ENCODE results near the gene LIN7C.
"Not testable (repeated sequence)": the region's sequence is repeated elsewhere in the genome, so short reads cannot be mapped to it uniquely, and the experiment has no call there.

LIN7C gene

GRCh38 chr11:27456140-27456794 is 50.3 kb downstream of the LIN7C start:
- TF ChIP-seq ZNF274 (IDR thresholded peaks at IDR 0.05; ENCODE audit: low read depth, low read length) = no peak
- H3K4me3 ChIP-seq (ENCODE audit: low read length) = no peak overlapping the region

- no peak for TF ChIP-seq ZNF274 (IDR thresholded peaks at IDR 0.05; ENCODE audit: low read depth, low read length)
- no peak overlapping the region for H3K4me3 ChIP-seq (ENCODE audit: low read length)
Observed at GRCh38 chr11:27455667-27456066, 50.9 kb downstream of the LIN7C start.

DNA sequence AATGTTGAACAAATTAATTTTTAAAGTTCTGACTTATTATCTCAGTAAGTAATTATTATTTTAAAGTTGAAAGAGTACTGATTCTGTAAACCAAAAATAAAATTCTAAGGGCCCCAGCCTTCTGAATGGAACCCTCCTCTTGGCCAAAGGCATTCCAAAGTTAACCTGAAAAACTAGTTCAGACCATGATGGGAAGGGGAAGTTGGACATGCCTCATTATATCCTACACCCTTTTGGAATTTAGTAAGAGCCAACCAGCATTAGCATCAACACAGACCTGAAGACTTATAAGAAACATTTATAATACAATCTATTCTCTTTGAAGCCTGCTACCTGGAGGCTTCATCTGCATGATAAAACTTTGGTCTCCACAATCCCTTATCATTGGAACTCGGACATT is 52.9 kb downstream of the LIN7C start:
- H3K4me3 ChIP-seq (ENCODE audit: low read length) = no peak overlapping the region
- TF ChIP-seq ZNF274 (IDR thresholded peaks at IDR 0.05; ENCODE audit: low read depth, low read length) = no peak

DNA sequence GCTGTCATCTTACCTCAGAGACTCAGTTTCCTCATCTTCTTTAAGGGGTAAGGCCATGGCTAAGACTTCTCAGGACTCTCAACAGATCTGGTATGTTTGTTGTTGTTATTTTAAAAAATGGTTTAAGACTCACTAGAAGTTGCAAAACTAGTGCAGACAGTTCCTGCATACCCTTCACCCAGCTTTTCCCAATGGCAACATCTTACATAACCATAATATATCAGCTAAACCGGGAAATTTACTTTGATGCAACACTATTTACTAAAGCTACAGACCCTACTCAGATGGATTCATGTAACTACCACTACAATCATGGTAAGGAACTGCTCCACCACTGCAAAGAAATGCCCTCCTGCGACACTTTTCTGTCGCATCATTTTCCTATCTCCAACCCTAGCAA is 54.4 kb downstream of the LIN7C start:
- TF ChIP-seq ZNF274 (IDR thresholded peaks at IDR 0.05; ENCODE audit: low read depth, low read length) = no peak
- no peak overlapping the region for H3K4me3 ChIP-seq (ENCODE audit: low read length)

DNA sequence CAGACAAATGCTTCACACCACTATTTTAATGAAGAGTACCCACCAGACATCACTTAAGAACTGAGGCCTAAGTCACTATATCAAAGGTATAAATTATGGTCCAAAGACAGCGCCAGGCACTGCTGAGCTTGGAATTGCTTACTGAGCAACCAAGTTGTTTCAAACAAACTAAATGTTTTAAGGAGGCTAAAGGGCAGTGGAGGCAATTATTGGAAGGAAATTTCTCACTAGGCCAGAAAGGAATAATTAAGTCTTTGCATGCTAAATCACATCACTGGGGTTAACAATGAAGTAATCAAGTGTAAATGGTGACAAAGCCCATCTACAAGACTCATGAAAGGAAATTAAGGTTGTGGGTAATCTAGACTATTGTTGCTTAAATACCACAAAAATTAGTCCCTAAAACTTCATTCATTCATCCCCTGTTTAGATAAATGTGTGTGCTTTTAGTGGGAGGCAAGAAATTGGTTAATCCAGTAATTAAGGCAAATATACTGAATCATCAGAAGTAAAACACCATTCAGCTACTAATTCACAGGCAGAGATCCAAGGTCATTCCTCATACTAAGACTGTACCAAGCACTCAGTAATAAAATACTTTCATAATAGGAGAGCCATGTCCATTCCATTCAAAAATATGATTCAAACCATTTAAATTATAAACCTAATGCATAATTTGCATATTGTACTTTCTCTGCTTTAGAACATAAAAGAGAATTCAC is 55.2 kb downstream of the LIN7C start:
- no peak overlapping the region for H3K4me3 ChIP-seq (ENCODE audit: low read length)
- no peak for TF ChIP-seq ZNF274 (IDR thresholded peaks at IDR 0.05; ENCODE audit: low read depth, low read length)

- H3K4me3 ChIP-seq (ENCODE audit: low read length) = not testable (repeated sequence)
Observed at GRCh38 chr11:27448184-27448540, 58.4 kb downstream of the LIN7C start.

DNA sequence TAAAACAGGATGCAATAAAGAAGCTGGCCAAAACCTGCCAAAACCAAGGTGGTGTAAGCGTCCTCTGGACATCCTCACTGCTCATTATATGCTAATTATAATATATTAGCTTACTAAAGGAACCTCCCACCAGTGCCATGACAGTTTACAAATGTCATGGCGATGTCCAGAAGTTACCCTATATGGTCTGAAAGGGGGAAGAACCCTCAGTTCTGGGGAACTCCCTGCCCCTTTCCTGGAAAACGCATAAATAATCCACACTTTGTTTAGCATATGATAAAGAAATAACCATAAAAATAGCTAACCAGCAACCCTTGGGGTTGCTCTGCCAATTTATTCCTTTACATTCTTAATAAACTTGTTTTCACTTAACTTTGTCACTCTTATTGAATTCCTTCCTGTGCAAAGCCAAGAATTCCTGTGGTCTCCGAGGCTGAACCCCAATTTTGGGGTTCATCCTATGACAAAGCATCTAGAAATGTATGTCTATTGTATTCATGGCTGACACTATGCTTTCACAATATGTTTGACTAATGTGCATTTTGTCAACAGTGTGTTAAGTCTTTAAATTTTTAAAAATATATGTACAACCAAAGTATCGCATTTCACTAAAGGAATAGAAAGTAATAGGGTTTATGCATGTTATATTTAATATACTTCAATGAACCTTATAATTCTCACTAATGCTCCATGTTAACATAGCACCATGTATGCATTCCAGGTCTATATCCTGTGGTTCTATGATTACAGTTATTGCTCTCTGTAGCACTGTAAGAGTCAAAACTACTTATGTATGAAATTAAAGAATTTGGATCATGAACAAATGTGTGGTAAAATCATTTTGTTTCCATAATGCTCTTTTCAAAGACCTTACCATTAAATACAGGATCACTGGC is 59.0 kb downstream of the LIN7C start:
- no peak for TF ChIP-seq ZNF274 (IDR thresholded peaks at IDR 0.05; ENCODE audit: low read depth, low read length)
- H3K4me3 ChIP-seq (ENCODE audit: low read length) = no peak overlapping the region

DNA sequence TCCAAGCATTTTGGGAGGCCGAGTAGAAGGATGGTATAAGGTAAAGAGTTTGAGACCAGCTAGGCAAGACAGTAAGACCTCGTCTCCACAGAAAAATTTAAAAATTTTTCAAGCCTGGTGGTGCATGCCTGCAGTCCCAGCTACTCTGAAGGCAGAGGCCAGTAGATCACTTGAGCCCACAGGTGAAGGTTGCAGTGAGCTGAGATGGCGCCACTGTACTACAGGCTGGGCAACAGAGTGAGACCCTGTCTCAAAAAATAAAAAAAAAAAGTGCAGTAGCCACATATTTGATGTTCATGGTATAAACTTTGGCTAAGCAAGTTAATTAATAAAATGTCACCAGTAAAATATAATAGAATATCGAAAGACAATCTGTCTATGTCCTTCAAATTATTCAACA is 60.9 kb downstream of the LIN7C start:
- TF ChIP-seq ZNF274 (IDR thresholded peaks at IDR 0.05; ENCODE audit: low read depth, low read length) = no peak
- no peak overlapping the region for H3K4me3 ChIP-seq (ENCODE audit: low read length)

DNA sequence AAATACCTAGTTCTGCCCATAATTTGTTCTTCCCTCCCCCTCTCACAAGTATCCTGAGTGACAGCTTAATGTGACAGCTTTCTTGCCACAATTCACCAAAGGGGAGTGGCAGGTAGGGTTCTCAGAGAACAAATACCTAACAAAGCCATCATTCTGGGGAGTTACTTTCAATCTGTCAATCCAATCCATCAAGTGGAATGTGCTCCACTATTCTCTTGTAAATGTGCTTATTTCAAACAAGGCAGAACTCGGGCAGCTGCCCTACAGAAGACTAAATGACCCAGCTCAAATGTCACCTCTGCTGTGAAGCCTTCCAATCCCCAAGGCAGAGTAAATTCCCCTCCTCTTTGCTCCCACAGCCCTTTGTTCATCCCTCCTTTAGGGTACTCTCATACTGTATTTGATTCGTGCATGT is 61.8 kb downstream of the LIN7C start:
- no peak overlapping the region for H3K4me3 ChIP-seq (ENCODE audit: low read length)
- no peak for TF ChIP-seq ZNF274 (IDR thresholded peaks at IDR 0.05; ENCODE audit: low read depth, low read length)

All from GM08714 (cell line).